Measurements from ENCODE around the gene MAP7D1.

Gene MAP7D1

GRCh38 chr1:36163426-36163825, 7.5 kb downstream of the MAP7D1 start:
- H3K79me2 ChIP-seq (ENCODE audit: insufficient read depth, low read depth) = peaks cover 73% of the 10 kb centered on the region
- H3K27ac ChIP-seq = no peak overlapping the region
- no peak overlapping the region for H3K4me2 ChIP-seq
- H3K9ac ChIP-seq = no peak overlapping the region
- H2AFZ ChIP-seq (ENCODE audit: low read depth) = no peak overlapping the region
- peaks cover 30% of the 10 kb centered on the region for H3K4me1 ChIP-seq (ENCODE audit: low read depth, poor library complexity, severe bottlenecking)
- H3K36me3 ChIP-seq (ENCODE audit: insufficient read depth) = no peaks in the 10 kb centered on the region
- H4K20me1 ChIP-seq (ENCODE audit: insufficient read depth) = 0 out of 2 replicates have a peak, but pooled peaks cover 11% of the 10 kb centered on the region
- no peaks in the 10 kb centered on the region for H3K27me3 ChIP-seq (ENCODE audit: insufficient read depth, low read depth)
- TF ChIP-seq, protein P1, sequence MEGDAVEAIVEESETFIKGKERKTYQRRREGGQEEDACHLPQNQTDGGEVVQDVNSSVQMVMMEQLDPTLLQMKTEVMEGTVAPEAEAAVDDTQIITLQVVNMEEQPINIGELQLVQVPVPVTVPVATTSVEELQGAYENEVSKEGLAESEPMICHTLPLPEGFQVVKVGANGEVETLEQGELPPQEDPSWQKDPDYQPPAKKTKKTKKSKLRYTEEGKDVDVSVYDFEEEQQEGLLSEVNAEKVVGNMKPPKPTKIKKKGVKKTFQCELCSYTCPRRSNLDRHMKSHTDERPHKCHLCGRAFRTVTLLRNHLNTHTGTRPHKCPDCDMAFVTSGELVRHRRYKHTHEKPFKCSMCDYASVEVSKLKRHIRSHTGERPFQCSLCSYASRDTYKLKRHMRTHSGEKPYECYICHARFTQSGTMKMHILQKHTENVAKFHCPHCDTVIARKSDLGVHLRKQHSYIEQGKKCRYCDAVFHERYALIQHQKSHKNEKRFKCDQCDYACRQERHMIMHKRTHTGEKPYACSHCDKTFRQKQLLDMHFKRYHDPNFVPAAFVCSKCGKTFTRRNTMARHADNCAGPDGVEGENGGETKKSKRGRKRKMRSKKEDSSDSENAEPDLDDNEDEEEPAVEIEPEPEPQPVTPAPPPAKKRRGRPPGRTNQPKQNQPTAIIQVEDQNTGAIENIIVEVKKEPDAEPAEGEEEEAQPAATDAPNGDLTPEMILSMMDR (conservative IDR thresholded peaks at IDR 0.05; ENCODE audit: low read depth, low read length) = no peak
- no peak overlapping the region for H3K4me3 ChIP-seq (IDR thresholded peaks at IDR 0.05; ENCODE audit: insufficient read depth, low read depth, low read length)

- Histone ChIP-seq H2AFZ (ENCODE audit: low read depth) (no peak overlapping the region), H3K4me3 (IDR thresholded peaks at IDR 0.05; ENCODE audit: insufficient read depth, low read depth, low read length) (no peak overlapping the region), H3K27ac (no peak overlapping the region), H3K79me2 (ENCODE audit: insufficient read depth, low read depth) (peaks cover 64% of the 10 kb centered on the region), H3K27me3 (ENCODE audit: insufficient read depth, low read depth) (no peaks in the 10 kb centered on the region), H3K4me1 (ENCODE audit: low read depth, poor library complexity, severe bottlenecking) (peaks cover 22% of the 10 kb centered on the region), H3K36me3 (ENCODE audit: insufficient read depth) (no peaks in the 10 kb centered on the region), H3K9ac (no peak overlapping the region), H4K20me1 (ENCODE audit: insufficient read depth) (0 out of 2 replicates have a peak, but pooled peaks cover 11% of the 10 kb centered on the region), H3K4me2 (no peak overlapping the region)
- TF ChIP-seq, protein P1 (conservative IDR thresholded peaks at IDR 0.05; ENCODE audit: low read depth, low read length) = no peak
Measured at GRCh38 chr1:36164361-36164760, 8.4 kb downstream of the MAP7D1 start.

DNA sequence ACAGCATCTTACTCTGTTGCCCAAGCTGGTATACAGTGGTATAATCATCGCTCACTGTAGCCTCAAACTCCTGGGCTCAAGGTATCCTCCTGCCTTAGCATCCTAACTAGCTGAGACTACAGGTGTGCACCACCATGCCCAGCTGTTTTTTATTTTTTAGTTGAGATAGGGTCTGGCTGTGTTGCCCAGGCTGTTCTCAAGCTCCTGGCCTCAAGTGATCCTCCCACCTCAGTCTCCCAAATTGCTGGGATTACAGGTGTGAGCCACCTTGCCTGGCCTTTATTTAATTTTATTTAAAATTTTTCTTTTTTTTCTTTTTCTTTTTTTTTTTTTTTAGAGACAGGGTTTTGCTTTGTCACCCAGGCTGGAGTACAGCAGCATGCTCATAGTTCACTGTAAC, 9.2 kb downstream of the MAP7D1 start:
- H4K20me1 ChIP-seq (ENCODE audit: insufficient read depth) = 0 out of 2 replicates have a peak, but pooled peaks cover 11% of the 10 kb centered on the region
- no peak overlapping the region for H3K4me3 ChIP-seq (IDR thresholded peaks at IDR 0.05; ENCODE audit: insufficient read depth, low read depth, low read length)
- H3K79me2 ChIP-seq (ENCODE audit: insufficient read depth, low read depth) = peaks cover 56% of the 10 kb centered on the region
- H3K4me2 ChIP-seq = no peak overlapping the region
- no peak overlapping the region for H3K9ac ChIP-seq
- H2AFZ ChIP-seq (ENCODE audit: low read depth) = no peak overlapping the region
- no peak overlapping the region for H3K27ac ChIP-seq
- H3K4me1 ChIP-seq (ENCODE audit: low read depth, poor library complexity, severe bottlenecking) = peaks cover 15% of the 10 kb centered on the region
- TF ChIP-seq, protein P1 (conservative IDR thresholded peaks at IDR 0.05; ENCODE audit: low read depth, low read length) = no peak
- H3K27me3 ChIP-seq (ENCODE audit: insufficient read depth, low read depth) = no peaks in the 10 kb centered on the region
- no peaks in the 10 kb centered on the region for H3K36me3 ChIP-seq (ENCODE audit: insufficient read depth)

GRCh38 chr1:36166136-36166535, 10.2 kb downstream of the MAP7D1 start:
- no peaks in the 10 kb centered on the region for H3K36me3 ChIP-seq (ENCODE audit: insufficient read depth)
- no peak overlapping the region for H3K9ac ChIP-seq
- no peak overlapping the region for H3K27ac ChIP-seq

More at GRCh38 chr1:36166136-36166535, 10.2 kb downstream of the MAP7D1 start:
- no peak overlapping the region for H3K4me2 ChIP-seq
- no peaks in the 10 kb centered on the region for H3K27me3 ChIP-seq (ENCODE audit: insufficient read depth, low read depth)
- H3K4me1 ChIP-seq (ENCODE audit: low read depth, poor library complexity, severe bottlenecking) = peaks cover 5% of the 10 kb centered on the region
- TF ChIP-seq, protein P1 (conservative IDR thresholded peaks at IDR 0.05; ENCODE audit: low read depth, low read length) = no peak
- H4K20me1 ChIP-seq (ENCODE audit: insufficient read depth) = 0 out of 2 replicates have a peak, but pooled peaks cover 8% of the 10 kb centered on the region
- peaks cover 52% of the 10 kb centered on the region for H3K79me2 ChIP-seq (ENCODE audit: insufficient read depth, low read depth)
- no peak overlapping the region for H2AFZ ChIP-seq (ENCODE audit: low read depth)
- H3K4me3 ChIP-seq (IDR thresholded peaks at IDR 0.05; ENCODE audit: insufficient read depth, low read depth, low read length) = no peak overlapping the region

Data from KMS-11 (cell line).